Stimulated activated CD8-positive, alpha-beta memory T cell treated with anti-CD3 and anti-CD28 coated beads, Interleukin-7, amount 100 ng/mL, for 4 hours (primary cell): ENCODE data around the gene APCDD1L.

ENCODE experiments used
- DNase-seq, 2 donors: peaks; one replicate each; pipeline ENCODE4 v3.0.0-alpha.2; 2020; ENCODE audit warnings: low read depth in 2 of 2

APCDD1L gene

DNA sequence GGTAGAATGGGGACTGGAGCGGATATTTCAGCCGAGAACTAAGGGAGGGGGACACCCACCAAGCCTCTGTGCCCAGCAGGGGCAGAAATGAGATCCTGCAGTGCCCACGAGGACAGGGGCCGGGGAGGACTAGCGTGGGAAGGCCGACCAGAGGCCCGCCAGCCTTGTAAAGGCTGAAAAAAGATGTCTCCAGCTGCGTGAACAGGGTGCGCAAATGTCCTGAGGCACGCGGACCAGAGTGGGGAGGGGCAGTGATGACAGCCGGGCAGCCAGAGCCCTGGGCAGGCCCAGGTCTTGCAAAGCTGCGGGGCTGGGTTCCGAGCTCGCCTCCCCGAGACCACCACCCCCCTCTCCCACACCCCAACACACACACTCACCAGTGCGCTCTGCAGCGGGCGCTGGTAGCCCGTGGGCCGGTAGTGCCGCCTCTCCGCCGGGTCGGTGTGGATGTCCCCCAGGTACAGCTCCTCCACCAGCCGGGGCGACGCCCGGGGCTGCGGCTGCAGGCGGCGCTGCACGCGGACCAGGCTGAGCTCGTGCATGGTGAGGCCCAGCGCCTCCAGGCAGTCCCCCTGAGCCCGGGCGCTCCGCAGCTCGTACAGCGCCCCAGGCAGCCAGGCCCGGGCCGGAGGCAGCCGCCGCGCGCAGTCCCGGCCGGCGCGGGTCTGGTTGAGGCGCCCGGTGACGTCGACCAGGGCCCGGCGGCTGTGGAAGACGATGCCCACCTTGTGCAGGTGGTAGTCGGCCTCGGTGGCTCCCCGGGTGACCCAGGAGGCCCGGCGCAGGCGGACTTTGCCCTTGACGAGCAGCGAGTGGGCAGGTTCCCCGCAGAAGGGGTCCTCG, 48.2 kb downstream of the APCDD1L start:
- no peak for DNase-seq

DNA sequence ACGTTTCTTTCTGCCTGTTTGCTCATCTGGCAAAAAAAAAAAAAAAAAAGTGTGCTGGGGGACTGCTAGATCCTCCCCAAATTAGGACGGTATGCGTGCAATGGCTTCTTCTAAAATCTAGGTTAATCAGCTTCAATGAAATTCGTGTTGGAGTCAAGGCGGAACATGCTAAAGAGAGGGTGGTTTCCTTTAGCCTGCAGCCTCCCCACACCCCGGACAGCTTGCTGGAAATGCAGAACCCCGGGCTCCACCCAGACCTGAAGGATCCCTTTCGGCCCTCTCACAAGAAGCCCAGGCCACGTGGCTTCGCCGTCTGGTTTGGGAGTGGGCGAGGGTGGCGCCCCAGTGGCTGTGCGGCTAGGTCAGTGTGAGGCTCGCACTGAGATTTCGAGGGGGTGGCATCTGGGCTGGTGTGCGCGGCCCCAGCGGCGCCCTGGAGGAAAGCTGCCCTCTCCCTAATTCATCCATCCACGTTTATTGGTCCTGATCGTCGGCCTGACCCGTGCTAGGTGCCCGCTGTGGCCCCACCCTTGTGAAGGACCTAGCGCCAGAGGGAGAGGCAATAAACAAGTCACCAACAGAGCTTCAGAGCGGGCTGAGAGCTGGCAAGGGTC, 49.0 kb downstream of the APCDD1L start:
- no peak for DNase-seq

DNA sequence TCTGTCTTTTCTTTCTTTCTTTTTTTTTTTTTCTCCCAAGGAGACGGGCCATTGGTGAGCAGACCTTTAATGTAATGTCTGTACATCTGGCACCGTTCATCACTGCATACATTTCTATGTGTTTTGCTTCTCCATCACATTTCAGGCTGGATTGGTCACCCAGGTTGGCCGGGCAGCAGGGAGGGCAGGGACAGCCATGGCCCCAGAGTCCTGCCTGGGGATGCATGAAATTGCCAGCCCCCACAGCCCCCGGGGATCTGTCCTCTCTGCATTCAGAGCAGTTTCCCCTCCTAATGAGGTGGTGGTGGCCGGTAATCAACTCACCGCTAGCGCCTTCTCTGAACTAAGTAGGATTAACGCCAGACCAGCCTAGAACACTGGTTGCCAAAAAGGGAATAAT, 50.4 kb downstream of the APCDD1L start:
- DNase-seq, result no peak

DNA sequence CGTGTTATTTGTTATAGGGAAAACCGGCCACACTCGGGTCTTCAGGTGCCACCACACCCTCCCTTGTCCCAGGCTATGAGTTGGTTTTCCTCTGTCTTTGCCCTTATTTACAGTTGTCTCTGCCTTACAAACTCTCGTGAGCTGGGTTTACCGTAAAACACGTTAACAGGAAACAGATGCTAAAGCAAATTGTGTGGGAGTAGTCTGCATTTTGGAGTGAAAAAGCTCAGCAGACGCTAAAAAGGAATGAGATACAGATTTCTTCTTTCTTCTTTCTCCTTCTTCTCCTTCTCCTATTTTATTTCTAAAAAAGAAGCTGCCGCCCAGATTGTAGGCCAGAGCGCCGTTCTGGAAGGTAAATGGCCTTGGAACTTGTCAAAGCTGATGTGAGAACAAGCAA, 51.9 kb downstream of the APCDD1L start:
- DNase-seq, result no peak

DNA sequence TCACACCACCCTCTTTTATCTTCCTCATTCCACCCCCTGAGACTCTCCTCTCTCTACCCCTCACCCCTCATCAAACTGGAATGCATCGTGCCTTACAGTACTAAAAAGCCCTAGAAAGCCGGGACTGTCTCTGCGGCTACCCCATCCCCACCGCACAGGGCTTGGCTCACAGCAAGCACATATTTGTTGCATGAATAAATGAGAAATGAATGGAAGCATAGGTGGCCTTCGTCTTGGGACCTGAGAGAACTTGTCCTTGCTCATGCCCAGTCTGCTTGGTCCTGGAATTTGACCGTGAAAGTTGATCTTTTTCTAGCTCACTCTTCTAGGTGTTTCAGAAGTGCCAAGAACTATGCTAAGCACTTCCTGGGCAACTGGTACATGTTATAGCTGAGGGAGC, 53.3 kb downstream of the APCDD1L start:
- DNase-seq, result no peak

DNA sequence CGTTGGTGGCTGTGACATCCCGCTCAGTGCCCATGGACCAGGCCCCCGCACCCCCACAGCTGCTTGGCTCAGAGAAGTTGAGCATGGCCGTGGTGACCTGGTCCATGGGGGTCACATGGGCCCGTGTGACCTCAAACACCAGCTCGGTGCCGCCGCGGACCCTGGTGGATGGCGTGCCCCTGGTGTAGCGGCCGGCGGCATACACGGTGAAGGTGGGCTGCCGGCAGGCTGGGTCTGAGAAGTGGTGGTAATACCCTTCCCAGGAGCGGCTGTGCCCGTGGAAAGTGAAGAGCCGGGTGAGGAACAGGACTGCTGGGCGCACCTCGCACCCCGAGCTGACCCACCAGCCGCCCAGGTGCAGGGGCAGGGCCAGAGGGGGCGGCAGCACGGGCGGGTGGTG, 54.1 kb downstream of the APCDD1L start:
- no peak for DNase-seq

DNA sequence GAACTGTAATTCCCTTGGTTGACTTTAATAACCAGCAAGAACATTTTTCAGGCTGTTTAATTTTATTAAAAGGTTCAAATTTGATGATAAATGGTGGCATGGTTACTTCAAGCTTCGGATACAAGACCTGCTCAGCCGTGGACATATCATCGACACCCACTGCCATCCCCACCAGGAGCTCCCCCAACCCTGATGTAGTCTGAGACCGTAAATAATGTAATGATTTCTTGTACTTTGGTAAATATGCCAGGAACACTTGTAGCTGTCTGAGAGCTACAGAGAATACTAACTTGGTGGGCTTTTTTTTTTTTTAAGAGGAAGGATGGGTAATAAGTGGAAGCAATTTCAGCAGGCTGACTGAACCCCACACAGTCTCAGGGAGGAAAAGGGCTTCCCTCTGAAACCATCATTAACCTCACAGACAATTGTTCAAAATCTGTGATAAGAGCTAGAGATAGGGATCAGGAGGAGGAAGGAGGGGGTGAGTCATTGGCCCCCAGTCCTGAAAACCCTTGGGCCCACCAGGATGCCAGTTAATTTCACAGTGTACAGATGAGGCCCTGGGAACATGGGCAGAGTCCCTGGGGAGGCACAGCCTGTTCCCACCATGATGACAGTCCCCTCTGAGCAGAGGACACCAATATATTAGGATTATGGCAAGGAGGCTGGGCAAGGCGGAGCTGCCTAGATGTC, 56.0 kb downstream of the APCDD1L start:
- DNase-seq, result no peak

DNA sequence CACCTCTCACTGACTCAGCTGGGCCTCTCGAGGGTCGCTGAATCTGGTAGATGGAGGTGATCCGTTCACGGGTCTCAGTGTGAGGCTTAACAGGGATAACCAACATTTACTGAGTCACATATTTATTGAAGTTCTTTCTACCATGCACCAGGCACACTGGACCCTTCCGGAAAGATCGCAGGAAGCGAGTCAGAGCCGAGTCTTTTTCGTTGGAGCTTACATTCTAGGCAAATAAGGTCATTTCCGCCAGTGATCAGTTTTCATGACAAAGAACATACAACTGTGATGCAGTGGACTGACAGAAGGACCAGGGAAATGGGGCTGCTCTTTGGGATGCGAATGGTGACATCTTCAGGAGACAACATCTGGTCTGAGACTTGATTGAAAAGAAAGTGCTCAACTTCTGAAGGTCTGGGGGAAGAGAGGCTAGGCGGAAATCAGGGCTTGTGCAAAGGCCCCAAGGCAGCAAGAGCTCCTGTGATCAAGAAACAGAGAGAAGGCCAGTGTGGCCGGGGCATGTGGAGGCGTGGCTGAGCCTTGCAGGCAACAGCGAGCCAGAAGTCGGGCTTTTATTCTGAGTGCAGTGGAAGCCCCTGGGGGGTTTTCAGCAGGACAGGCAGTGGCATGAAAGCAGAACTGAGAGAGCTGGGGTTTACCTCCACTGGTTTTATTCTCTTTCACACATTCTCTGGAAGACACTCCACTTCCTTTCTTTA, 56.7 kb downstream of the APCDD1L start:
- DNase-seq, result no peak

DNA sequence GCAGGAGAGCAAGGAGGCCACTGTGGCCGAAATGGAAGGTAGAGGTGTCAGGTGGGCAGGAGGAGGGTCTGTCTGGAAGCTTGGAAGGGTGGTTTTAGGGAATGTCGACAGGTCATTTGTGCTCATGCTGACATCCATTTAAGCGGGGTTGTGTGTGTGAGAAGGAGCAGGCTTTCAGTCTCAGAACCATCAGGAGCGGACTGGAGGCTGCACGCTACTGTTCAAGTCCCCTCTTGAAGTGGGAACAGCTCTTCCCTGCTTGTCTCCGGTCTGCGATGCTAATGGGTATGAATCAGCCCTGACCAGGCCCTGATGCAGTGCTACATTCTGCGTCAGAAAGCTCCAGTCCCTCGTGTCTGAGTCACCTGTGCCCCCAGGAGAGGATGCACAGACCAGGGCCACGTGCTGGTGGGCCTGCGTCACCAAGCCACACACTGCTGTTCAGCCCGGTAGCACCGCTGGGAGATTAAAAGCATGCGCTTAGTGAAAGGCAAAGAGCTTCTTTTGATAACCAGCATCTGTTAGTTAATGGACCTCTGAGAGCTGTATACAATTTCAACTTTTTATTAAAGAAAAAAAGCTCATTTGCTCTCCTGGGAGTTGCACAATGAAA, 58.0 kb downstream of the APCDD1L start:
- DNase-seq, result no peak

DNA sequence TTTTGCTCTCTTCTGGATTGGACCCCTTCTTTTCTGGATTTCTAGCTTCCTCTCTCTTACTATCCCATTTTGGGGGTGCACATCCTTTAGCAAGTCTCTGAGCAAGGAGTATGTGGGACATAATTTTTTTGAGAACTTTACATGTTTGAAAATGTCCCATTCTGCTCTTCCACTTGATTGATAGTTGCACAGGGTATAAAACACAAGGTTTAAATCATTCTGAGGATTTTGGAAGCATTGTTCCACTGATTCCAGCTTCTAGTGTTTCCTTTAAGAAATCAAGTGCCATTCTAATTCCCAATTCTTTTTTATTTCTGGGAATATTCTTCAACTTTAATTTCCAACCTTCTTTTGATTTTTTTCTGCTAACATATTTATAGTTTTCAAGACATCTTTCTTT, 60.7 kb downstream of the APCDD1L start:
- no peak for DNase-seq

DNA sequence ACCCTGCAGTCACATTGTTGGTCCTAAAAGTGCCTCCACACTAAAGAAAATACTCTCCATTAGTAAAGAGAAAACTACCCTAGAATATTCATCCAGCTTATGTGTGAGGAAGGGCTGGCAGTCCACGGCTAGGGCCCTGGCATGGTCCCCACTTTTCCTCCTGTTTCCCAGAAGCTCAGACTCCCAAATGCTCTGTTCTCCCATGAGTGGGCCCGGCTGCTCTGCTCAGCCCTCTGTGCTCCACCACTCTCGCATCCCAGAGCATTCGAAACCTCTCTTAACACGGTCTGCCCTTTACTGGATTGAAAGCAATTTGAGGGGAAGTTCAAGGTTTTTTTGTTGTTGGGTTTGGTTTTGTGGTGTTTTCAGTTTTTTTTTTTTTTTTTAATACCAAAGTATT, 61.8 kb downstream of the APCDD1L start:
- no peak for DNase-seq

DNA sequence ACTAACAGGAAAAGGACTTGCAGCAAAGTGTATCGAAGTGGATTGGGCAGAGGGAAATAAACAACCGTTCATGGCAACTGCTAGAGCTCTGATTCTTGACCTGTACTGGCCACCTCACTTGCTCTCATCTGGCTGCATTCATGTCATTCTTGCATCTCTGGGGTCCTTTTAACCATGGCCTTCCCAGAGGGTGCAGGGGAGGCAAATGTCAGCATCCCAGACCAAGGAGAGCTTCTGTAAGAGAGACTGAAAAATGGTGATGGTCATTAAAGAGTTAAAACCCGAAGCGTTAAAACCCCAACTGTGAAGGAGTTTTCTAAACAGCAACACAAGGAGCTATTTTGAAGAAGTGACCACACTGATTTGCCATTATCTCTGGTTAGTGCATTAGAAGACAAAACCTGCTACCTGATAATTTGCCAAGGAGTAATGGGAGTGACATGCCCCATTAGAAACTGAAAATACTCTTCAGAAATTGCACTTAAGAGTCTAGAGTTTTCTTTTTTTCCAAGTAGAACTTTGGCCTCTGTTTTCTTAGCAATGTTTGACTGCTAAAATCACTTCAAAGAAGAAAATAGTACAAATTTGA, 62.4 kb downstream of the APCDD1L start:
- no peak for DNase-seq

DNA sequence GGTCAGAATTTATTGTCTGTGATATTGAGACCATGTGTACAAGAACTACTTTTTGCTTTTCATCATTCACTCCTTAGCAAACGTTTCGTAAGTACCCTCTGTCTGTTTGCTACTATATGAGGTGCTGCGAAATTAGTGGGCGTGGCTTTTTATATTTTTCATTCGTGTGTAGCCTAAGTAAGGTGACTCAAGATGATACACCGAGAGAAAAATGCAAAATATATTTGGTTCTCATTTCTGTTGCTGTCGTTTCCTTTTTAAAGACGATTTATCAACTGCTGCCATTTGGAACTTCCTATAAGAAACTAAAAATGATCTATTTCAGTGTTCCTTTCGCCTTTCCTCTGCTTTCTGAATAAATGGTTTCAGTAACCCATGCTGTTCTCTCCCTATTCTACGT, 64.9 kb downstream of the APCDD1L start:
- no peak for DNase-seq

DNA sequence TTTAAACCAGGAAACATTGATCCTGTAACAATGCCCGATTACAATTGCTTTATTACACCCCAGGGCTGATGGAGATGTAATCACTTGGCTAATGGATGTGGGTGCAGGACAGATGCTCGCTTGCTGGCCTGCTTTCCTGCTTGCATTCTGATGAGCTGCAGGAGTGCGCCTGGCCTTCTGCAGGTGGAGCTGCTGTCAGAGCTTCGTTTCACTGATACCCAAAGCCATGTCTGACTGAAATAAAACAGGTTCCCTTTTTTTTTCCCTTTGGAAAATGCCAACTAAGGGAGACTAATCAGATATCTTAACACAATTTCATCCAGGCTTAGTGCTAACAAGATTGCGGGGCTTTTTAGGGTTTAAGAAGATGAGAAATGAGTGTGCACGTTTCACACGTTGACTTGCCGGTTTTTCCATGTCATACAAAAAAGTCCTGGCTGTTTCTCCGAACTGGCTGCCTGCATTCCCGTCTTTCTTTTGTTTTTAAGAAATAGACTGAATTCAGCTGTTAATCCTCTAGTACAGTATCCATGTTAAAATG, 65.4 kb downstream of the APCDD1L start:
- no peak for DNase-seq

DNA sequence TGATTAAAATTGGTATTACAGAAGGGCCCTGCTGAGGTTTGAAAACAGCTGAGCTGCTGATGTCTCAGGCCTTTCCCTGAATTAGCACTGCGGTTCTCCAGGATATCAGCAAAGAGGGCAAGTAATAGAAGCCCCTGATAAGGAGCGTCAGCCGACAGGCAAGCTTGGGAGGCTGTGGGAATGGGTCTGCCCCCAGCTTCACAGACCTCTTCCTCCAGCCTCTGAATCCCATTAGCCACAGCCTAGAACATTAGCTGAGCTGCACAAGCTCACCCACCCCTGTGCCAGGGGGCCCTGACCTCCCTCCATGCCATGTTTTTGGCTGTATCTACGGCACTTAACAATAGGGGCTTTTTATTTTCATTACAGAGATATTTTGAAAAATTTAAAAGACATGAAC, 66.2 kb downstream of the APCDD1L start:
- no peak for DNase-seq

DNA sequence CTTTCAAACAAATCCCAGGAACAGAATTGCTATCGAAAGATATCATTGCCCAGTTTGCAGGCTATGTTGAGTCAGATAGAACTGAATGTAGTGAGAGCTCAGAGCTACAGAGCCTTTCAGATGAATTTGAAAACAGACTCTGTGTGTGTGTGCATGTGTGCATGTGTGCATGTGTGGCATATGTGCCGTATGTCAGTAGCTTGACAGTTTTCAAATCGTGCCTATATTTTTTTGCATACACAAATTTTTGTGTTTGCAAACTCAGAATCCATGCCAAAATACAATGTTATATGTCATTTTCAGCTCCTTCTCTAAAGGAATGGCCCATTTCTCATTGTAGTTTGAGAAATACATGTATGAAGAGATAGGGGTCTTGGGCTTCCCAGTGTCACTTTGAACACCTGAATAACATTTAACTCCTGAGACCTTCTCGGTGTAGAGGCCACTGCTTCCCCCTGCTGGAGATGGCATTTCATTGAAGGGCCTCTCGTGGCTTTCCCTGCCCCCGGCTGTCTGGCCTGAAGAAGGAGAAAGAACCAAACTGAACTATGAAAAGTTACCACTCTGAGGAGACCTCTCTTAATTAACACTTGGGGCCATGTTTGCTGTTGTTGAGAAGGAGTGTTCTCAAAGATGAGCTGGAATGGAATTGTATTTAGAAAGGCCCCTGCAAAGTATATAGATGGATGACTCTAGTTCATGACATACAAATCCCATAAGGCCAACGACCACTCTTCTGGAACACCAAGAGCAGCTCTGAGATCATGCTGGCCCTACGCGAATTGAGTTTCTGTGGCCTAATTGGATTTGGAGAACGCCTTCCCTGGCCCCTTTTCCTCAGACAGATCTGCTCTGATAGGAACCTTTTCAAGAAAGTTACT, 67.4 kb downstream of the APCDD1L start:
- DNase-seq, result peak; percentile 14 to 24

DNA sequence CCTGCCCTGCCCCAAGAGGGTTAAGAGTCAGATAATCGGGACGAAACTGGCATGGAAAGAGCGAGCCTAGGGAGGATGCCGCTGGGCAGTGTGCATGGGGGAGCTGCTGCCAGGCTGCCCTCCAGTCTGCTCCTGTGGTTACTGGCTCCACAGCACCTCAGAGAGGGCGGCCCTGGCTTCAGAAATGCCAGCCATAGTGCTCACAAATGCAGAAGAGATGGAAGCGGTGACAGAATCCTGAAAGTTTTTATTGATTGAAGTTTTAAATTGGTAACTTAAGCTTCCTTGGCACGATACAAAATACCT, 68.3 kb downstream of the APCDD1L start:
- DNase-seq, result no peak

DNA sequence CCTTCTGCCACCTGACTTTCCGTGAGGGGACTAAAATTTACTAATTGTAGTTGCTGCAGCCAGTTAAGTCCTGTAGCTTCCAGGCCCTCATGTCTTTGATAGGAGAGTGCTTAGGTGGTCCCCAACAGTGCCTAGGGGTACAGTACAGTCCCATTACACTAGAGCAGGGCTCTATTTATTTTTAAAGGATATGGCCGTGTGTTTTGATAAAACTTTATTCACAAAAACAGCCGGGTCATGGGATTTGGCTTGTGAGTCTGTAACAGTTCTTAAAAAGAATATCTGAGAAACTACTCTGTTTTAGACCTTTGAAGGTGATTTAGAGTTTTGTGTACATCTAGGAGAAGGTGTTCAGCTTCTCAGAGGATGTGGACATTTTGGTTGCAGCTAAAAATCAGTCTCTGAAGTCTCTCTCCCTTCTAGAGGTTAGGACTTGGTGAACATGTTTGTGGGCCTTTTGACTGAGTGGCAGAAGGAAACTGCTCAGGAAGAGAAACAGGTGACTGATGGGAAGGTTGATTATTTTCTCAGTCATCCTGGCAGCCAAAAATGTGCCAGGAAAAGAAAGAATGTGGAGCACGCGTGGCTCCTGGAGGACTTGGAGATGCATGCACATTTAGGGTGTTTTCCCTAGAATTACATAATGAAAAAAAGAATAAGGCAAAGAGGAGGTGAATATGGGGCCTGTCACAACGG, 68.8 kb downstream of the APCDD1L start:
- no peak for DNase-seq

DNA sequence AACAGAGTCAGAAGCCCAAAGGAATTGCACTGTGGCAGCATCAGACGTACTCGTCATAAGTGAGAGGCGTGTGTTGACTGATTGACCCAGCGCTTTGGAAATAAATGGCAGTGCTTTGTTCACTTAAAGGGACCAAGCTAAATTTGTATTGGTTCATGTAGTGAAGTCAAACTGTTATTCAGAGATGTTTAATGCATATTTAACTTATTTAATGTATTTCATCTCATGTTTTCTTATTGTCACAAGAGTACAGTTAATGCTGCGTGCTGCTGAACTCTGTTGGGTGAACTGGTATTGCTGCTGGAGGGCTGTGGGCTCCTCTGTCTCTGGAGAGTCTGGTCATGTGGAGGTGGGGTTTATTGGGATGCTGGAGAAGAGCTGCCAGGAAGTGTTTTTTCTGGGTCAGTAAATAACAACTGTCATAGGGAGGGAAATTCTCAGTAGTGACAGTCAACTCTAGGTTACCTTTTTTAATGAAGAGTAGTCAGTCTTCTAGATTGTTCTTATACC, 70.4 kb downstream of the APCDD1L start:
- DNase-seq, result no peak

DNA sequence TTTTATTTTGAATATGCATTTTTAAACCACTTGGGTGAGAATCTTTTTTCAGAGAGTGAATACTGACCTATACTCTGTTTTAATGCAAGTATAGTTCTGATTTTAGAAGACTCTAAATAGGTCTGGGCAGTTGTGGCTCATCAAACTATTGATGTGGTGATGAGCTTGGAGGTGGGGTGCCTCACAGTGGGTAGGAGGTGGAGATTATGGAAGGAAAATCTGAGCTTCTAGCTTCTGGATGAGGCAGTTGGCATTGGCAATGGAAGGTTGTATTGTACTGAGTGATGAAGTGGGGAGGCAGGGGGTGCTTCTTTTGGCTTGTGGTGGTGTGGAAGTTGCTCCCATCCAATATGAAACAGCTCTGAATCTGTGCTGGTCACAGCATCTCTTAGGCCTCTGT, 73.5 kb downstream of the APCDD1L start:
- DNase-seq, result no peak
